GM12878 (cell line): ENCODE measurements around the gene PPP4R1. TPM values are rescaled to one million over a fixed set of nuclear protein-coding genes. Genes with fewer than 3 reads are reported as not detected.

Experiments
- ATAC-seq: fragments of 200-7000 bp; cut with Tn5 transposase; 3 replicates; pipeline ENCODE4 v1.9.1; 2020; ENCODE audit warnings: mild to moderate bottlenecking, moderate library complexity
- BruUV-seq: library from RNA; stranded (reverse); fragments of 400-500 nt; replicated peaks from 2 replicates; lab custom pipeline; 2021; lab: Mats Ljungman, UMichigan
- CTCF ChIA-PET: fragments of 300-600 bp; sonication (Branson Sonifier 250); formaldehyde crosslinking; extraction: SDS; loops from one replicate; lab custom pipeline; 2021; ENCODE audit warnings: inconsistent platforms; lab: Yijun Ruan, JAX
- POLR2A ChIA-PET: fragments of 350-600 bp; formaldehyde crosslinking; extraction: SDS; loops from one replicate; lab custom pipeline; 2021; ENCODE audit warnings: inconsistent platforms; lab: Charles Lee
- RAD21 ChIA-PET: fragments of 300-600 bp; sonication (Branson Sonifier 250); formaldehyde crosslinking; loops from one replicate; lab custom pipeline; 2023; ENCODE audit warnings: antibody characterized with exemption; ENCODE audit not compliant: unreplicated experiment; lab: Charles Lee
- SMC1A ChIA-PET: fragments of 300-600 bp; sonication (Branson Sonifier 250); formaldehyde crosslinking; loops from one replicate; lab custom pipeline; 2023; ENCODE audit not compliant: unreplicated experiment, uncharacterized antibody; lab: Charles Lee
- DNase-seq: peaks from one replicate; pipeline ENCODE4 v3.0.0-alpha.2; 2011; ENCODE audit warnings: low read depth, low spot score
- FAIRE-seq: peaks from 3 replicates; lab custom pipeline; 2011; peaks lifted over from hg19 to GRCh38; lab: Jason Lieb, UNC
- H2AFZ ChIP-seq: 2 replicates; pipeline ENCODE4 v1.6.0; 2011; ENCODE audit warnings: low read depth, low read length, control low read depth; ENCODE audit not compliant: control insufficient read depth
- H3K27ac ChIP-seq: 2 replicates; pipeline ENCODE4 v1.5.1; 2011; ENCODE audit warnings: control low read depth; ENCODE audit not compliant: control insufficient read depth, insufficient read depth
- H3K27me3 ChIP-seq, 2 experiments: replicated peaks in 1 of 2; 2 replicates each; pipeline versions ENCODE4 v1.6.0 to v1.6.1; 2011; ENCODE audit warnings: low read length in 1 of 2; ENCODE audit not compliant: control insufficient read depth in 2 of 2, insufficient read depth in 2 of 2
- H3K36me3 ChIP-seq, 2 experiments: 2 replicates each; pipeline ENCODE4 v1.5.1; 2011; ENCODE audit warnings: low read length in 1 of 2; ENCODE audit not compliant: control insufficient read depth in 2 of 2, insufficient read depth in 2 of 2
- H3K4me1 ChIP-seq: 2 replicates; pipeline ENCODE4 v1.6.1; 2011; ENCODE audit warnings: mild to moderate bottlenecking, low read length, moderate library complexity, mixed read lengths; ENCODE audit not compliant: control insufficient read depth, insufficient read depth
- H3K4me2 ChIP-seq: 2 replicates; pipeline ENCODE4 v1.6.0; 2011; ENCODE audit warnings: control low read depth; ENCODE audit not compliant: control insufficient read depth, insufficient read depth
- H3K4me3 ChIP-seq: fragments of 200-600 bp; sonication (generic); 2 replicates; pipeline ENCODE4 v1.5.1; 2016
- H3K79me2 ChIP-seq: 2 replicates; pipeline ENCODE4 v1.6.0; 2011; ENCODE audit warnings: low read length; ENCODE audit not compliant: control insufficient read depth, insufficient read depth
- H3K9ac ChIP-seq: 2 replicates; pipeline ENCODE4 v1.8.0; 2011; ENCODE audit warnings: low read length, control low read depth, mixed read lengths; ENCODE audit not compliant: control insufficient read depth, insufficient read depth
- H3K9me3 ChIP-seq: replicated peaks from 3 replicates; pipeline ENCODE4 v1.5.1; 2011; ENCODE audit warnings: mild to moderate bottlenecking, low read length; ENCODE audit not compliant: control insufficient read depth, insufficient read depth
- H4K20me1 ChIP-seq: 2 replicates; pipeline ENCODE4 v1.6.0; 2011; ENCODE audit not compliant: control insufficient read depth, insufficient read depth
- CBX3 ChIP-seq: fragments of 200-600 bp; sonication (generic); IDR thresholded peaks from 2 replicates; pipeline ENCODE4 v1.6.1; 2016; ENCODE audit warnings: low read depth, borderline replicate concordance
- MEF2A ChIP-seq: IDR thresholded peaks from 2 replicates; pipeline ENCODE4 v1.6.1; 2011; ENCODE audit warnings: low read depth, mild to moderate bottlenecking, low read length, moderate library complexity; ENCODE audit not compliant: insufficient read depth
- SREBF1 ChIP-seq: IDR thresholded peaks from 2 replicates; pipeline ENCODE4 v1.6.1; 2012; ENCODE audit warnings: mild to moderate bottlenecking, low read length
- TBL1XR1 ChIP-seq: IDR thresholded peaks from 2 replicates; pipeline ENCODE4 v1.6.1; 2012; ENCODE audit warnings: low read depth, low read length, improper control_type of control experiment
- ZNF622 ChIP-seq: fragments of 450-650 bp; IDR thresholded peaks from 2 replicates; pipeline ENCODE4 v1.6.1; 2017; ENCODE audit warnings: mild to moderate bottlenecking, inconsistent platforms
- WGBS: methylation state at CpG from one replicate; pipeline ENCODE4 v1.1.6; 2016; ENCODE audit warnings: low lambda C conversion rate; ENCODE audit not compliant: insufficient replicate concordance, insufficient coverage; ENCODE audit errors: missing lambda C conversion rate; 5-methylcytosine and 5-hydroxymethylcytosine counted together
- in situ Hi-C: fragments of 300-500 bp; cut with MboI; formaldehyde crosslinking; loops from 9 replicates; pipeline ENCODE4 v1.14.3; 2018; ENCODE audit warnings: mixed read lengths
- intact Hi-C: fragments of 100-400 bp; cut with micrococcal nuclease; formaldehyde crosslinking; loops from one replicate; pipeline ENCODE4 v1.14.2; 2022; ENCODE audit not compliant: unreplicated experiment
- polyA plus RNA-seq, 11 experiments: library from polyadenylated mRNA; depleted of rRNA in 4 of 11; unstranded in 6 of 11; stranded (reverse) in 5 of 11; fragments of >200 nt; fragmentation: Nextera tagmentation in 4 of 11; fragmentation: Illumina TruSeq in 1 of 11; extraction: Ambion mirVana in 4 of 11; extraction: Trizol in 1 of 11; gene quantifications; 1 replicate in 1 of 11; 2 replicates in 10 of 11; pipeline versions ENCODE4 v1.2.1 to v1.2.3, GENCODE V29; 2011 to 2016; ENCODE audit warnings: inconsistent platforms in 2 of 11, missing spikeins in 2 of 11, low read depth in 1 of 11
- total RNA-seq, 4 experiments: library from RNA; depleted of rRNA in 3 of 4; stranded (reverse); fragments of >200 nt in 3 of 4; fragmentation: Illumina TruSeq in 1 of 4; extraction: Trizol in 1 of 4; gene quantifications; 2 replicates each; pipeline versions ENCODE4 v1.2.1 to v1.2.3, GENCODE V29; 2013 to 2021
- TF ChIP-seq, protein P1 (sequence below): fragments of 450-650 bp; IDR thresholded peaks from 2 replicates; pipeline ENCODE4 v1.6.1; 2018; ENCODE audit warnings: mild to moderate bottlenecking, low read depth, moderate library complexity; ENCODE audit not compliant: partially characterized antibody
- TF ChIP-seq, protein P2 (sequence below): IDR thresholded peaks from 2 replicates; pipeline ENCODE4 v1.6.1; 2011; ENCODE audit warnings: low read depth, low read length, improper control_type of control experiment, borderline replicate concordance
- TF ChIP-seq, protein P3 (sequence below): IDR thresholded peaks from 2 replicates; pipeline ENCODE4 v1.6.1; 2011; ENCODE audit warnings: mild to moderate bottlenecking, low read depth, low read length, moderate library complexity; ENCODE audit not compliant: insufficient replicate concordance

PPP4R1 gene
- total and polyA plus RNA-seq, 10 of the 15 experiments (the other 5 are each of a cell fraction or from before 2014, with no cell fraction given) = 10.9 to 44.4 (median 26.0) TPM

DNA sequence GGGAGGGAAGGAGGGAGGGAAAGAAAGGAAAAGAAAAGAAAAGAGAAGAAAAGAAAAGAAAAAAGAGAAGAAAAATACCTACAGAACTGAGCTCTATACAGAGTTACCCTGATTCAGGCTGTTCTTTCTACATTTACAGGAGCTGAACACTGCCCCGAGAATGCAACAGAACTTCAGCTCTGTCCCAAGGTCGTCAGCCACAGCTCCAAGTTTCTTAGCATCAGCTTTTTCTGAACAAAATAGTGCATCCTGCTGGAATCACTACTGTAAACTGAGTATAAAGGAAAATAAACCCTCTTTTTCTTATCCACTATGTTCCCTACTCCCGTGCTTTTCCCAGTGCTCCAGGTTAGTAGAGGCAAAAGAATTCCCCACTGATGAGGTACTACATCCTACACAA lies 4.7 kb upstream of the PPP4R1 start:
- CTCF ChIA-PET = interaction anchor here (0.8 kb wide), 1 partner anchor 9 kb away, joined by 3 read pairs; no protein-coding TSS in a partner anchor
- in situ Hi-C loops (loop anchor here (25.0 kb wide), 1 partner anchor 293 kb away; the partner anchor contains the start of gene VAPA), intact Hi-C loops (loop anchor here (10.0 kb wide), 1 partner anchor 86 kb away; the partner anchor contains the start of gene RAB31)
- no peak for TF ChIP-seq MEF2A
- no peak for TF ChIP-seq SREBF1
- TF ChIP-seq CBX3 = no peak
- TF ChIP-seq, protein P1, sequence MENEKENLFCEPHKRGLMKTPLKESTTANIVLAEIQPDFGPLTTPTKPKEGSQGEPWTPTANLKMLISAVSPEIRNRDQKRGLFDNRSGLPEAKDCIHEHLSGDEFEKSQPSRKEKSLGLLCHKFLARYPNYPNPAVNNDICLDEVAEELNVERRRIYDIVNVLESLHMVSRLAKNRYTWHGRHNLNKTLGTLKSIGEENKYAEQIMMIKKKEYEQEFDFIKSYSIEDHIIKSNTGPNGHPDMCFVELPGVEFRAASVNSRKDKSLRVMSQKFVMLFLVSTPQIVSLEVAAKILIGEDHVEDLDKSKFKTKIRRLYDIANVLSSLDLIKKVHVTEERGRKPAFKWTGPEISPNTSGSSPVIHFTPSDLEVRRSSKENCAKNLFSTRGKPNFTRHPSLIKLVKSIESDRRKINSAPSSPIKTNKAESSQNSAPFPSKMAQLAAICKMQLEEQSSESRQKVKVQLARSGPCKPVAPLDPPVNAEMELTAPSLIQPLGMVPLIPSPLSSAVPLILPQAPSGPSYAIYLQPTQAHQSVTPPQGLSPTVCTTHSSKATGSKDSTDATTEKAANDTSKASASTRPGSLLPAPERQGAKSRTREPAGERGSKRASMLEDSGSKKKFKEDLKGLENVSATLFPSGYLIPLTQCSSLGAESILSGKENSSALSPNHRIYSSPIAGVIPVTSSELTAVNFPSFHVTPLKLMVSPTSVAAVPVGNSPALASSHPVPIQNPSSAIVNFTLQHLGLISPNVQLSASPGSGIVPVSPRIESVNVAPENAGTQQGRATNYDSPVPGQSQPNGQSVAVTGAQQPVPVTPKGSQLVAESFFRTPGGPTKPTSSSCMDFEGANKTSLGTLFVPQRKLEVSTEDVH = no peak
- TF ChIP-seq TBL1XR1 = no peak
- TF ChIP-seq, protein P2, sequence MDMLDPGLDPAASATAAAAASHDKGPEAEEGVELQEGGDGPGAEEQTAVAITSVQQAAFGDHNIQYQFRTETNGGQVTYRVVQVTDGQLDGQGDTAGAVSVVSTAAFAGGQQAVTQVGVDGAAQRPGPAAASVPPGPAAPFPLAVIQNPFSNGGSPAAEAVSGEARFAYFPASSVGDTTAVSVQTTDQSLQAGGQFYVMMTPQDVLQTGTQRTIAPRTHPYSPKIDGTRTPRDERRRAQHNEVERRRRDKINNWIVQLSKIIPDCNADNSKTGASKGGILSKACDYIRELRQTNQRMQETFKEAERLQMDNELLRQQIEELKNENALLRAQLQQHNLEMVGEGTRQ = no peak
- TF ChIP-seq ZNF622 = no peak
- TF ChIP-seq, protein P3, sequence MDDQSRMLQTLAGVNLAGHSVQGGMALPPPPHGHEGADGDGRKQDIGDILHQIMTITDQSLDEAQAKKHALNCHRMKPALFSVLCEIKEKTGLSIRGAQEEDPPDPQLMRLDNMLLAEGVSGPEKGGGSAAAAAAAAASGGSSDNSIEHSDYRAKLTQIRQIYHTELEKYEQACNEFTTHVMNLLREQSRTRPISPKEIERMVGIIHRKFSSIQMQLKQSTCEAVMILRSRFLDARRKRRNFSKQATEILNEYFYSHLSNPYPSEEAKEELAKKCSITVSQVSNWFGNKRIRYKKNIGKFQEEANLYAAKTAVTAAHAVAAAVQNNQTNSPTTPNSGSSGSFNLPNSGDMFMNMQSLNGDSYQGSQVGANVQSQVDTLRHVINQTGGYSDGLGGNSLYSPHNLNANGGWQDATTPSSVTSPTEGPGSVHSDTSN = no peak
- ATAC-seq = no peak
- WGBS = 67% methylated on average over 3 of the region's 3 CpGs
- no peak overlapping the region for H3K4me3 ChIP-seq
- H4K20me1 ChIP-seq = no peaks in the 10 kb centered on the region
- no peak overlapping the region for H2AFZ ChIP-seq
- RAD21 ChIA-PET = interaction anchor here (0.6 to 1.1 kb wide), 2 partner anchors 30 to 1665 kb away, joined by 4 to 5 read pairs; no protein-coding TSS in a partner anchor
- no peaks in the 10 kb centered on the region for H3K27me3 ChIP-seq
- POLR2A ChIA-PET = interaction anchor here (0.5 kb wide), 1 partner anchor 11 kb away, joined by 5 read pairs; no protein-coding TSS in a partner anchor
- H3K4me2 ChIP-seq = no peak overlapping the region
- H3K4me1 ChIP-seq = no peaks in the 10 kb centered on the region
- no peaks in the 10 kb centered on the region for H3K9me3 ChIP-seq
- BruUV-seq = no TSS peak
- no peaks in the 10 kb centered on the region for H3K79me2 ChIP-seq
- no peak overlapping the region for H3K9ac ChIP-seq
- H3K36me3 ChIP-seq = no peaks in the 10 kb centered on the region
- no peak for FAIRE-seq
- H3K27ac ChIP-seq = no peak overlapping the region
- no peak for DNase-seq
- SMC1A ChIA-PET = interaction anchor here (1.2 kb wide), 1 partner anchor 62 kb away, joined by 3 read pairs; no protein-coding TSS in a partner anchor
